H1 (cell line): ENCODE measurements around the gene MYO1D. TPM values are rescaled to one million over a fixed set of nuclear protein-coding genes. Genes with fewer than 3 reads are reported as not detected.
A peak's percentile ranks its signal among the peaks of the same experiment; 100 is the strongest.
"Not testable (repeated sequence)": the region's sequence is repeated elsewhere in the genome, so short reads cannot be mapped to it uniquely, and the experiment has no call there.

Experiments
- CTCF ChIA-PET: fragments of 300-600 bp; sonication (Branson Sonifier 250); formaldehyde crosslinking; loops from one replicate; lab custom pipeline; 2021; ENCODE audit not compliant: partially characterized antibody; lab: Charles Lee
- POLR2A ChIA-PET: fragments of 300-600 bp; sonication (Branson Sonifier 250); formaldehyde crosslinking; loops from one replicate; lab custom pipeline; 2021; ENCODE audit warnings: inconsistent platforms; ENCODE audit not compliant: partially characterized antibody; lab: Charles Lee
- DNase-seq, 2 experiments: peaks; one replicate each; pipeline versions ENCODE4 v3.0.0 to v3.0.0-alpha.2; 2010 to 2022; ENCODE audit warnings: low spot score in 2 of 2, low read depth in 1 of 2, mixed read lengths in 1 of 2
- FAIRE-seq: peaks from 2 replicates; lab custom pipeline; 2011; peaks lifted over from hg19 to GRCh38; lab: Jason Lieb, UNC
- H2AFZ ChIP-seq: 2 replicates; pipeline ENCODE4 v1.8.1; 2012; ENCODE audit warnings: low read length, inconsistent platforms
- H2AK5ac ChIP-seq: 2 replicates; pipeline ENCODE4 v1.6.1; 2013; ENCODE audit warnings: low read depth, low read length
- H2BK120ac ChIP-seq: replicated peaks from 2 replicates; pipeline ENCODE3; 2013; ENCODE audit warnings: low read depth, low read length, inconsistent platforms
- H2BK12ac ChIP-seq: 2 replicates; pipeline ENCODE4 v1.6.1; 2013; ENCODE audit warnings: low read depth, low read length
- H2BK15ac ChIP-seq: 2 replicates; pipeline ENCODE4 v1.6.1; 2013; ENCODE audit warnings: low read length
- H2BK20ac ChIP-seq: 2 replicates; pipeline ENCODE4 v1.6.1; 2013; ENCODE audit warnings: low read length
- H2BK5ac ChIP-seq: 2 replicates; pipeline ENCODE4 v1.6.1; 2013; ENCODE audit warnings: low read depth, low read length
- H3K14ac ChIP-seq: 2 replicates; pipeline ENCODE4 v1.6.1; 2013; ENCODE audit warnings: inconsistent platforms; ENCODE audit not compliant: insufficient read length
- H3K18ac ChIP-seq: 2 replicates; pipeline ENCODE4 v1.6.1; 2013; ENCODE audit warnings: low read length; ENCODE audit errors: extremely low read depth
- H3K23ac ChIP-seq: 2 replicates; pipeline ENCODE4 v1.6.1; 2013; ENCODE audit warnings: inconsistent platforms; ENCODE audit not compliant: insufficient read length
- H3K23me2 ChIP-seq: 2 replicates; pipeline ENCODE4 v1.6.1; 2013; ENCODE audit warnings: low read depth, low read length
- H3K27ac ChIP-seq: 2 replicates; pipeline ENCODE4 v1.6.1; 2011; ENCODE audit warnings: low read depth, low read length, inconsistent platforms
- H3K27me3 ChIP-seq, 4 experiments: replicated peaks in 1 of 4; 1 replicate in 1 of 4; 2 replicates in 3 of 4; pipeline versions ENCODE4 v1.6.1 to v1.8.1; 2011 to 2013; ENCODE audit warnings: low read length in 3 of 4, mild to moderate bottlenecking in 3 of 4, inconsistent platforms in 2 of 4, mixed read lengths in 2 of 4, moderate library complexity in 1 of 4; ENCODE audit not compliant: control insufficient read depth in 3 of 4, insufficient read depth in 3 of 4; ENCODE audit errors: extremely low read depth in 1 of 4
- H3K36me3 ChIP-seq, 4 experiments: 2 replicates each; pipeline versions ENCODE4 v1.6.1 to v1.8.1; 2011 to 2013; ENCODE audit warnings: mild to moderate bottlenecking in 4 of 4, low read length in 3 of 4, moderate library complexity in 2 of 4, control low read depth in 1 of 4, inconsistent platforms in 1 of 4; ENCODE audit not compliant: insufficient read depth in 4 of 4, control insufficient read depth in 2 of 4
- H3K4ac ChIP-seq: replicated peaks from 2 replicates; pipeline ENCODE3; 2013; ENCODE audit warnings: low read length, low read depth, mixed read lengths, inconsistent platforms; ENCODE audit not compliant: insufficient read length
- H3K4me1 ChIP-seq, 4 experiments: replicated peaks in 1 of 4; 1 replicate in 1 of 4; 2 replicates in 3 of 4; pipeline versions ENCODE4 v1.6.1 to v1.8.1; 2011 to 2013; ENCODE audit warnings: low read length in 3 of 4, inconsistent platforms in 2 of 4, mixed read lengths in 1 of 4; ENCODE audit not compliant: insufficient read depth in 4 of 4, control insufficient read depth in 3 of 4
- H3K4me2 ChIP-seq, 2 experiments: 2 replicates each; pipeline versions ENCODE4 v1.6.1 to v1.8.1; 2011 to 2013; ENCODE audit warnings: low read depth in 2 of 2, low read length in 2 of 2, control low read depth in 1 of 2, inconsistent platforms in 1 of 2, mild to moderate bottlenecking in 1 of 2; ENCODE audit not compliant: insufficient read depth in 1 of 2
- H3K4me3 ChIP-seq, 4 experiments: fragments of 200-600, 300-600 bp in 1 of 4; sonication (generic), shearing (Covaris generic), sonication (Bioruptor Twin) in 1 of 4; 2 replicates each; pipeline versions ENCODE4 v1.5.1 to v1.8.1; 2011 to 2016; ENCODE audit warnings: low read length in 4 of 4, low read depth in 3 of 4, control low read depth in 2 of 4, inconsistent platforms in 2 of 4, mild to moderate bottlenecking in 2 of 4, mixed read lengths in 1 of 4, moderate library complexity in 1 of 4; ENCODE audit not compliant: insufficient read depth in 2 of 4; ENCODE audit errors: extremely low read depth in 1 of 4
- H3K56ac ChIP-seq: replicated peaks from 2 replicates; pipeline ENCODE3; 2013; ENCODE audit warnings: low read depth, mild to moderate bottlenecking, mixed read lengths, low read length, inconsistent platforms; ENCODE audit not compliant: insufficient read length
- H3K79me1 ChIP-seq: 2 replicates; pipeline ENCODE4 v1.6.1; 2013; ENCODE audit warnings: low read depth, low read length, control low read depth
- H3K79me2 ChIP-seq, 2 experiments: 2 replicates each; pipeline versions ENCODE4 v1.6.1 to v1.8.1; 2012 to 2013; ENCODE audit warnings: low read length in 2 of 2, mild to moderate bottlenecking in 2 of 2, inconsistent platforms in 1 of 2; ENCODE audit not compliant: insufficient read depth in 2 of 2, control insufficient read depth in 1 of 2
- H3K9ac ChIP-seq, 4 experiments: replicated peaks in 1 of 4; 1 replicate in 1 of 4; 2 replicates in 3 of 4; pipeline versions ENCODE4 v1.6.1 to v1.8.1; 2011 to 2013; ENCODE audit warnings: low read depth in 3 of 4, low read length in 3 of 4, control low read depth in 2 of 4, mild to moderate bottlenecking in 2 of 4, moderate library complexity in 2 of 4, inconsistent platforms in 1 of 4; ENCODE audit errors: extremely low read depth in 1 of 4
- H3K9me3 ChIP-seq, 2 experiments: 2 replicates each; pipeline versions ENCODE4 v1.6.1 to v1.8.1; 2012 to 2013; ENCODE audit warnings: mild to moderate bottlenecking in 2 of 2, moderate library complexity in 2 of 2, control low read depth in 1 of 2, inconsistent platforms in 1 of 2, low read depth in 1 of 2, low read length in 1 of 2, mixed read lengths in 1 of 2; ENCODE audit not compliant: insufficient read depth in 2 of 2
- H4K20me1 ChIP-seq, 2 experiments: replicated peaks in 1 of 2; 2 replicates each; pipeline versions ENCODE3 to v1.8.1; 2011 to 2013; ENCODE audit warnings: inconsistent platforms in 2 of 2, low read length in 2 of 2, mild to moderate bottlenecking in 1 of 2; ENCODE audit not compliant: insufficient read depth in 2 of 2, control insufficient read depth in 1 of 2
- H4K5ac ChIP-seq: 2 replicates; pipeline ENCODE4 v1.6.1; 2013; ENCODE audit warnings: low read length, low read depth, mixed read lengths, inconsistent platforms; ENCODE audit not compliant: insufficient read length
- H4K8ac ChIP-seq: 2 replicates; pipeline ENCODE4 v1.8.0; 2013; ENCODE audit warnings: mild to moderate bottlenecking, moderate library complexity, low read length, inconsistent platforms; ENCODE audit not compliant: insufficient read depth; ENCODE audit errors: extremely low read depth
- H4K91ac ChIP-seq: replicated peaks from 2 replicates; pipeline ENCODE3; 2013; ENCODE audit warnings: low read length, mixed read lengths, inconsistent platforms; ENCODE audit not compliant: insufficient read length
- WGBS, 2 experiments: shearing (Covaris generic) in 1 of 2; methylation state at CpG; one replicate each; pipeline versions ENCODE4 v1.1.6 to v1.1.7; 2013 to 2015; ENCODE audit warnings: low lambda C conversion rate in 2 of 2, mixed read lengths in 2 of 2, inconsistent platforms in 1 of 2, low coverage in 1 of 2, missing lambda C conversion rate in 1 of 2; ENCODE audit not compliant: insufficient replicate concordance in 2 of 2, insufficient coverage in 1 of 2, insufficient read length in 1 of 2; ENCODE audit errors: extremely low coverage in 1 of 2, missing lambda C conversion rate in 1 of 2; 5-methylcytosine and 5-hydroxymethylcytosine counted together
- polyA plus RNA-seq, 7 experiments: library from polyadenylated mRNA; depleted of rRNA in 3 of 7; stranded (reverse) in 5 of 7; unstranded in 2 of 7; fragments of >200 nt in 5 of 7; fragments of 200-250 nt in 2 of 7; gene quantifications; 1 replicate in 5 of 7; 2 replicates in 1 of 7; 4 replicates in 1 of 7; pipeline versions ENCODE4 v1.2.1 to v1.2.3, GENCODE V29; 2011 to 2013; ENCODE audit warnings: missing spikeins in 2 of 7, mixed read lengths in 2 of 7
- total RNA-seq: library from RNA; stranded (reverse); fragmentation: NEBNext Ultra II Directional; extraction: Animal tissue kit (Norgen Biotek cat#: 25700); gene quantifications from 2 replicates; pipeline ENCODE4 v1.2.1, GENCODE V29; 2021

The MYO1D gene
- total and polyA plus RNA-seq, 2 of the 8 experiments (the other 6 are each of a cell fraction or from before 2014, with no cell fraction given): 6.5 to 25.4 TPM

- H3K79me1 ChIP-seq, H3K56ac ChIP-seq, FAIRE-seq, H2BK120ac ChIP-seq, H3K23ac ChIP-seq, H3K14ac ChIP-seq, H3K4me3 ChIP-seq, H3K18ac ChIP-seq, H3K4ac ChIP-seq, H2AFZ ChIP-seq, H3K27ac ChIP-seq, H4K8ac ChIP-seq, H3K4me1 ChIP-seq, H2BK20ac ChIP-seq, H2BK12ac ChIP-seq, H3K79me2 ChIP-seq, H4K91ac ChIP-seq, H3K9me3 ChIP-seq, DNase-seq, H3K36me3 ChIP-seq, H3K4me2 ChIP-seq, H3K9ac ChIP-seq, H3K23me2 ChIP-seq, H4K20me1 ChIP-seq, H2AK5ac ChIP-seq, H2BK15ac ChIP-seq, H2BK5ac ChIP-seq, H3K27me3 ChIP-seq, H4K5ac ChIP-seq: not testable (repeated sequence)
- ChIA-PET POLR2A (interaction anchor here (3.4 kb wide), 1 partner anchor 11 kb away, joined by 16 read pairs; the partner anchor contains the start of gene MYO1D), CTCF (interaction anchor here (2.9 kb wide), 1 partner anchor 11 kb away, joined by 23 read pairs; the partner anchor contains the start of gene MYO1D)
- 68% methylated on average over 4 of the region's 14 CpGs; no CpG with 5 or more reads in 1 of the 2 experiments for WGBS, 2 experiments
Measured at GRCh38 chr17:32887410-32887809, 10.5 kb upstream of the MYO1D start.

GRCh38 chr17:32886951-32887350, 10.0 kb upstream of the MYO1D start:
- Histone ChIP-seq H2BK20ac (peak overlapping the region; percentile 95), H2AFZ (0 out of 2 replicates have a peak overlapping the region, but pooled peaks have one; percentile 62)

More at GRCh38 chr17:32886951-32887350, 10.0 kb upstream of the MYO1D start:
- H2BK15ac ChIP-seq, H3K23me2 ChIP-seq, H3K9me3 ChIP-seq, H3K27ac ChIP-seq, H3K23ac ChIP-seq, H3K56ac ChIP-seq, H3K36me3 ChIP-seq, H2BK120ac ChIP-seq, H3K9ac ChIP-seq, DNase-seq, H3K4me1 ChIP-seq, H4K20me1 ChIP-seq, H3K79me2 ChIP-seq, H3K27me3 ChIP-seq, FAIRE-seq, H3K4me2 ChIP-seq, H3K4ac ChIP-seq, H4K8ac ChIP-seq, H3K14ac ChIP-seq, H3K79me1 ChIP-seq, H3K4me3 ChIP-seq: not testable (repeated sequence)
- POLR2A ChIA-PET: interaction anchor here (3.4 kb wide), 1 partner anchor 10 kb away, joined by 16 read pairs; the partner anchor contains the start of gene MYO1D
- peak overlapping the region; percentile 54; the same call in 1 of the 2 replicates for H2AK5ac ChIP-seq
- H4K5ac ChIP-seq: peak overlapping the region; percentile 32
- H3K18ac ChIP-seq: peak overlapping the region; percentile 75
- 79% methylated on average over 6 of the region's 16 CpGs; no CpG with 5 or more reads in 1 of the 2 experiments for WGBS, 2 experiments
- CTCF ChIA-PET: interaction anchor here (2.9 kb wide), 1 partner anchor 10 kb away, joined by 23 read pairs; the partner anchor contains the start of gene MYO1D
- H2BK12ac ChIP-seq: peak overlapping the region; percentile 82; the same call in 1 of the 2 replicates
- 0 out of 2 replicates have a peak overlapping the region, but pooled peaks have one; percentile 71 for H2BK5ac ChIP-seq
- H4K91ac ChIP-seq: peak overlapping the region; percentile 85
